Activated CD4-positive, alpha-beta T cell treated with anti-CD3 and anti-CD28 coated beads, Interleukin-2, amount 50 U/mL, for 48 hours (primary cell): ENCODE data around the gene PACSIN1.

Source experiments
- DNase-seq, 2 experiments: peaks; one replicate each; pipeline ENCODE4 v3.0.0-alpha.2; 2020

Gene PACSIN1

GRCh38 chr6:34528996-34529664 lies 63.3 kb downstream of the PACSIN1 start:
- DNase-seq = no peak

- no peak for DNase-seq
These were observed 63.9 kb downstream of the PACSIN1 start for GRCh38 chr6:34529665-34530327.

- no peak for DNase-seq
These were observed 65.0 kb downstream of the PACSIN1 start for GRCh38 chr6:34530753-34531365.

- peak; percentile 8 to 16 for DNase-seq
These were observed 65.8 kb downstream of the PACSIN1 start for GRCh38 chr6:34531580-34532201.

GRCh38 chr6:34532230-34532629 lies 66.4 kb downstream of the PACSIN1 start:
- DNase-seq = no peak

- DNase-seq = no peak
These were observed 68.3 kb downstream of the PACSIN1 start for GRCh38 chr6:34534146-34534545.

GRCh38 chr6:34534656-34535055 lies 68.8 kb downstream of the PACSIN1 start:
- DNase-seq = no peak

GRCh38 chr6:34535199-34535598 lies 69.3 kb downstream of the PACSIN1 start:
- no peak for DNase-seq

- DNase-seq = no peak
These were observed 69.8 kb downstream of the PACSIN1 start for GRCh38 chr6:34535646-34536045.

- no peak for DNase-seq
These were observed 70.5 kb downstream of the PACSIN1 start for GRCh38 chr6:34536251-34536958.

- DNase-seq = no peak
These were observed 71.3 kb downstream of the PACSIN1 start for GRCh38 chr6:34536959-34537848.

GRCh38 chr6:34537922-34538550 lies 72.2 kb downstream of the PACSIN1 start:
- no peak for DNase-seq

GRCh38 chr6:34538581-34538980 lies 72.7 kb downstream of the PACSIN1 start:
- no peak for DNase-seq

- no peak for DNase-seq
These were observed 73.3 kb downstream of the PACSIN1 start for GRCh38 chr6:34539181-34539580.

- DNase-seq = no peak
These were observed 74.3 kb downstream of the PACSIN1 start for GRCh38 chr6:34540222-34540621.

GRCh38 chr6:34540841-34541240 lies 75.0 kb downstream of the PACSIN1 start:
- no peak for DNase-seq

GRCh38 chr6:34543421-34543820 lies 77.5 kb downstream of the PACSIN1 start:
- DNase-seq = no peak

GRCh38 chr6:34544052-34544604 lies 78.3 kb downstream of the PACSIN1 start:
- no peak for DNase-seq

- DNase-seq = no peak
These were observed 79.0 kb downstream of the PACSIN1 start for GRCh38 chr6:34544776-34545471.

- DNase-seq = no peak
These were observed 80.9 kb downstream of the PACSIN1 start for GRCh38 chr6:34546551-34547321.
